Heart left ventricle (tissue), 16 donors: ENCODE results near the gene HMG20A. TPM values are rescaled to one million over a fixed set of nuclear protein-coding genes. Genes with fewer than 3 reads are reported as not detected.

Experiments
- ATAC-seq, 4 donors: fragments of 200-7000 bp; cut with Tn5 transposase; one replicate each; pipeline ENCODE4 v1.9.1; 2020 to 2022; ENCODE audit warnings: moderate library complexity in 4 of 4, mild to moderate bottlenecking in 3 of 4, moderate number of reproducible peaks in 1 of 4
- DNase-seq, 5 donors: peaks; one replicate each; pipeline ENCODE4 v3.0.0-alpha.2; 2020
- H3K27ac ChIP-seq, 12 donors: fragments of 200-600 bp; sonication (generic) in 4 of 12; one replicate each; pipeline versions ENCODE4 v1.5.0 to v1.8.0; 2016 to 2022; ENCODE audit warnings: mild to moderate bottlenecking in 2 of 12
- H3K27me3 ChIP-seq, 9 donors: fragments of 200-600 bp; sonication (generic) in 2 of 9; one replicate each; pipeline versions ENCODE4 v1.5.1 to v1.8.0; 2016 to 2022; ENCODE audit warnings: mild to moderate bottlenecking in 3 of 9
- H3K36me3 ChIP-seq, 9 donors: fragments of 200-600 bp; sonication (generic) in 2 of 9; one replicate each; pipeline versions ENCODE4 v1.5.0 to v1.8.0; 2018 to 2022; ENCODE audit warnings: mild to moderate bottlenecking in 2 of 9
- H3K4me1 ChIP-seq, 12 donors: fragments of 200-600 bp; sonication (generic) in 4 of 12; one replicate each; pipeline versions ENCODE4 v1.5.0 to v1.8.0; 2016 to 2022; ENCODE audit warnings: mild to moderate bottlenecking in 3 of 12
- H3K4me3 ChIP-seq, 12 donors: fragments of 200-600 bp; sonication (generic) in 4 of 12; one replicate each; pipeline versions ENCODE4 v1.5.0 to v1.8.0; 2017 to 2022; ENCODE audit warnings: mild to moderate bottlenecking in 9 of 12, moderate library complexity in 4 of 12
- H3K9me3 ChIP-seq, 12 donors: fragments of 200-600 bp; sonication (generic) in 4 of 12; one replicate each; pipeline versions ENCODE4 v1.5.0 to v1.8.0; 2016 to 2022; ENCODE audit warnings: mild to moderate bottlenecking in 1 of 12
- CTCF ChIP-seq, 12 donors: fragments of 200-600 bp; sonication (generic) in 4 of 12; IDR thresholded peaks; one replicate each; pipeline versions ENCODE4 v1.5.0 to v1.8.0; 2018 to 2022; ENCODE audit warnings: antibody characterized with exemption in 12 of 12, mild to moderate bottlenecking in 5 of 12
- POLR2A ChIP-seq, 2 donors: fragments of 450-650 bp; IDR thresholded peaks; one replicate each; pipeline ENCODE4 v1.6.1; 2017; ENCODE audit warnings: antibody characterized with exemption in 2 of 2, mild to moderate bottlenecking in 2 of 2, moderate library complexity in 2 of 2
- WGBS, 4 donors: extraction: QIAGEN DNeasy Blood & Tissue Kit in 2 of 4; methylation state at CpG; one replicate each; pipeline versions ENCODE4 v1.1.5 to v1.1.7; 2013 to 2018; 5-methylcytosine and 5-hydroxymethylcytosine counted together
- intact Hi-C, 10 donors: fragments of 100-400 bp; cut with DNase I; formaldehyde crosslinking; loops; one replicate each; pipeline versions ENCODE4 v1.11.1 to v1.14.2; 2022
- polyA plus RNA-seq, 2 donors: library from polyadenylated mRNA; stranded (reverse); fragments of 200-250 nt; gene quantifications; one replicate each; pipeline ENCODE4 v1.2.3, GENCODE V29; 2013
- total RNA-seq, 9 donors: library from RNA; depleted of rRNA in 2 of 9; stranded (reverse); fragments of >200 nt in 2 of 9; fragmentation: NEBNext Ultra II Directional in 3 of 9; extraction: Animal tissue kit (Norgen Biotek cat#: 25700) in 3 of 9; gene quantifications; one replicate each; pipeline versions ENCODE4 v1.1.0 to v1.2.4, GENCODE V29; 2016 to 2023
- donor health status: ischemic (EF 13 %, LVEDD 7.1; RV severe dilation, severe dysfunction).
- donor health status: healthy with polysubstance abuse.
- donor health status: DM: no; HTN: yes; CAD: no.
- donor health status: DM: no; HTN: no; CAD: no.
- donor health status: ischemic (EF 25% LVEDD 6.9; RV normal size, moderate dysfunction).
- donor health status: ischemic (EF 25% LVEDD 5.7; RV mildly dilated, moderate dysfunction).
- donor health status: healthy.
- donor health status: DM: yes; HTN: yes; CAD: no.
- donor health status: ischemic (EF 35%, LVEDD 5.7; RV mildly dilated, moderate dysfunction).
- donor health status: nonischemic (EF 11% LVEDD 7.7; RV severe dilation, severe dysfunction).
- donor health status: DM: yes; HTN: yes; CAD: no.
- donor health status: PGD.
- donor health status: ischemic (EF 29% LVEDD 5.4; RV normal size, mild dysfunction).
- donor health status: nonischemic (EF 23%, LVEDD 6.1; RV moderate dilation, normal function).

The HMG20A gene
- total and polyA plus RNA-seq, 11 donors: 14.8 to 54.1 (median 32.0) TPM

DNA sequence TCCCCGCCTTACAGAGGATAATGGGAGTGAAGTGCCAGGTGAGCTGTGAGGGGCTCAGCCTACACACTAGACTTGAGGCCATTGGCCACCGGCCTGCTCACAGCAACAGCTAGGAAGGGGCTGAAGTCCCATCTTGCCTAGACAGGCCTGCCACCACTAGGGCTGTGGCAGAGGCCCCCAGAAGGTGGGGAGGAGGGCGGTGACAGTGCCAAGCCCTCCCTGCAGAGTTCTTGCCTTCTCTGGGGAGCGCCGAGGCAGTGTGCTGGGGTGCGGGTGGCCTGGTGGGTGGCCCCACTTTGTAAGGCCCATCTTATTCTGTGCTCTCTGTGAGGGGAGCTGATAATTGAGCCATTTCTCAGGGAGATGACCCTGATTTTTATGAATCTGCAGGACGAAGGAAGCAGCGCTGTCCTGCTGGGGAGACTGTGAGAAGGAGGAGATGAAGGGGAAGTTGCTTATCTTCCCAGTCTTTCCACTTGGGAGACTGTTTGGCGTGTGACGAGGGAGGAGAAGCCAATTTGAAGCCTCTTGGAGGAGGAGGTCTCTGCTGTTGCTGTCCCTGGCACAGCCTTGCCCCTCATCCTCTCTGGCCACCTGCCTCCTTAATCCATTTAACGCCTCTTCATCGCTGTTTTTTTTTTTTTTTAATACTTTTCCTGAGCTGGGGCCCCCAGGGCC is 107.7 kb downstream of the HMG20A start:
- no peaks in the 10 kb centered on the region for H3K36me3 ChIP-seq
- DNase-seq: peak in 3 of 5 donors; percentile 24 to 33 (median 32)
- intact Hi-C loops: no loop called here
- no peak for TF ChIP-seq CTCF (IDR thresholded peaks at IDR 0.05)
- TF ChIP-seq POLR2A (IDR thresholded peaks at IDR 0.05): no peak
- H3K27ac ChIP-seq: peak overlapping the region in 10 of 12 donors; percentile 36 to 77 (median 60)
- peaks cover 0 to 36% (median 22%) of the 10 kb centered on the region in 12 donors for H3K4me1 ChIP-seq
- peak in 3 of 4 donors; percentile 5 to 12 (median 8) for ATAC-seq
- WGBS, 4 donors: 68 to 76% (median 74%) methylated on average over 12 of the region's 12 CpGs
- no peak overlapping the region for H3K4me3 ChIP-seq
- H3K9me3 ChIP-seq: no peaks in the 10 kb centered on the region
- H3K27me3 ChIP-seq: no peaks in the 10 kb centered on the region

GRCh38 chr15:77528968-77529319 is 108.3 kb downstream of the HMG20A start:
- Histone ChIP-seq H3K27ac (peak overlapping the region in 9 of 12 donors; percentile 36 to 77 (median 65)), H3K27me3 (no peaks in the 10 kb centered on the region), H3K36me3 (no peaks in the 10 kb centered on the region), H3K4me3 (no peak overlapping the region), H3K4me1 (peaks cover 0 to 36% (median 22%) of the 10 kb centered on the region in 12 donors), H3K9me3 (no peaks in the 10 kb centered on the region)
- ATAC-seq (peak in 2 of 4 donors; percentile 16), DNase-seq (peak in 2 of 5 donors; percentile 24 to 55)
- TF ChIP-seq POLR2A (IDR thresholded peaks at IDR 0.05) (no peak), CTCF (IDR thresholded peaks at IDR 0.05) (no peak)
- intact Hi-C loops: no loop called here
- 49 to 67% (median 60%) methylated on average over 12 of the region's 12 CpGs for WGBS, 4 donors

DNA sequence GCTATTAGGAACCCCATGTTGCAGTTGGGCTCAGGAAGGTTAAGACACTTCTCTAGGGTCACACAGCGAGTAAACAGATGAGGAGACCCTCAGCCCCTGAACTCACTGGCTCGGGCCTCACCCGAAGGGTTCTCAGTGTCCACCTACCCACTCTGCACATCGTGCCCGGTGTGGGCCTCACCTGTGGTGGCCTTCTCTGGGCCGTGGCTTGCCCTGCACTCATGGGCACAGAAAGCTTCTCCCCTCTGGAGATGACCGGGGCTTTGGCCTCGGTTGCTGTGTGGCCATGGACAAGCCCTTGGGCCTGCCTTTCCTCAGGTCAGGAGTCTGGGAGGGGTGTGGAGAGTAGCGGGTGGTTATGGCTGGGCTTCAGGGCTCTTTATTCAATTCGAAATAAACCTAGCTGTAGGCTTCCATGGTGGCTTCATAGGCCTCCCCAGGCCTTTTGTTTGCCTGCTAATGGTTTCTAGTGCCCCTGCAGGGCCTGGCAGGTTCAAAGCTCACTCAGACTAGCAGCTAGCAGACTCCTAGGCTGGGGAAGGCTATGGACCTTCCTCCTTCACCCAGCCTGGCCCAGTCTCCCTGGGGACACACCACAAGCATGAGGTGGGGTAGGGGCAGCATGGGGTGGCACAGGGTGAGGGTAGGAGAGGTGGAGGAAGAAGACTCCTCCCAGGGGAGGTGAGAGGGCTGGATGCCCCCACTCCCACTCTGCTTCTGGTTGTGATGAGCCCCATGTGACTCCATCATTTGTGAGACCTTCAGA is 108.9 kb downstream of the HMG20A start:
- H3K4me1 ChIP-seq: peaks cover 0 to 36% (median 22%) of the 10 kb centered on the region in 12 donors
- peak overlapping the region in 7 of 12 donors; percentile 36 to 77 (median 56) for H3K27ac ChIP-seq
- TF ChIP-seq POLR2A (IDR thresholded peaks at IDR 0.05) (no peak), CTCF (IDR thresholded peaks at IDR 0.05) (no peak)
- DNase-seq (peak in 3 of 5 donors; percentile 10 to 57 (median 17)), ATAC-seq (no peak)
- no peaks in the 10 kb centered on the region for H3K36me3 ChIP-seq
- WGBS, 4 donors: 93 to 98% (median 96%) methylated on average over 5 to 10 of the region's 10 CpGs
- intact Hi-C loops: no loop called here
- H3K27me3 ChIP-seq: no peaks in the 10 kb centered on the region
- no peaks in the 10 kb centered on the region for H3K9me3 ChIP-seq
- H3K4me3 ChIP-seq: no peak overlapping the region

DNA sequence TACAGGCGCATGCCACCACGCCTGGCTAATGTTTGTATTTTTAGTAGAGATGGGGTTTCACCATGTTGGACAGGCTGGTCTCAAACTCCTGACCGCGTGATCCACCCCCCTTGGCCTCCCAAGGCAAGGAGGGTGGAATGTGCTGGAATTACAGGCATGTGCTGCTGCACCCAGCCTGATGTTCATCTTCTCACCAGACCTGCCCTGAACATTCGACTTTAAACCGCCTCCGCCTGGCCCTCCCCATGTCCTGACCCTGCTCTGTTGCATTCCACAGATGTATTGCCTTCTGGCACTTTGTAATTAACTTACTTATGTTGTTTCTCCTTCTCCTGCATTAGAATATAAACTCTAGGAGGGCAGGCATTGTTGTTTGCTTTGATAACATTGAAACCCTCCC is 109.9 kb downstream of the HMG20A start:
- Histone ChIP-seq H3K27me3 (no peaks in the 10 kb centered on the region), H3K4me1 (peaks cover 0 to 37% (median 22%) of the 10 kb centered on the region in 12 donors), H3K4me3 (no peak overlapping the region), H3K27ac (no peak overlapping the region), H3K9me3 (no peaks in the 10 kb centered on the region), H3K36me3 (no peaks in the 10 kb centered on the region)
- DNase-seq: peak in 2 of 5 donors; percentile 10 to 11
- intact Hi-C loops: no loop called here
- TF ChIP-seq POLR2A (IDR thresholded peaks at IDR 0.05) (no peak), CTCF (IDR thresholded peaks at IDR 0.05) (no peak)
- 85 to 94% (median 88%) methylated on average over 7 of the region's 7 CpGs for WGBS, 4 donors
- ATAC-seq: no peak
